ENCODE results near the gene SMCR8.

DNA sequence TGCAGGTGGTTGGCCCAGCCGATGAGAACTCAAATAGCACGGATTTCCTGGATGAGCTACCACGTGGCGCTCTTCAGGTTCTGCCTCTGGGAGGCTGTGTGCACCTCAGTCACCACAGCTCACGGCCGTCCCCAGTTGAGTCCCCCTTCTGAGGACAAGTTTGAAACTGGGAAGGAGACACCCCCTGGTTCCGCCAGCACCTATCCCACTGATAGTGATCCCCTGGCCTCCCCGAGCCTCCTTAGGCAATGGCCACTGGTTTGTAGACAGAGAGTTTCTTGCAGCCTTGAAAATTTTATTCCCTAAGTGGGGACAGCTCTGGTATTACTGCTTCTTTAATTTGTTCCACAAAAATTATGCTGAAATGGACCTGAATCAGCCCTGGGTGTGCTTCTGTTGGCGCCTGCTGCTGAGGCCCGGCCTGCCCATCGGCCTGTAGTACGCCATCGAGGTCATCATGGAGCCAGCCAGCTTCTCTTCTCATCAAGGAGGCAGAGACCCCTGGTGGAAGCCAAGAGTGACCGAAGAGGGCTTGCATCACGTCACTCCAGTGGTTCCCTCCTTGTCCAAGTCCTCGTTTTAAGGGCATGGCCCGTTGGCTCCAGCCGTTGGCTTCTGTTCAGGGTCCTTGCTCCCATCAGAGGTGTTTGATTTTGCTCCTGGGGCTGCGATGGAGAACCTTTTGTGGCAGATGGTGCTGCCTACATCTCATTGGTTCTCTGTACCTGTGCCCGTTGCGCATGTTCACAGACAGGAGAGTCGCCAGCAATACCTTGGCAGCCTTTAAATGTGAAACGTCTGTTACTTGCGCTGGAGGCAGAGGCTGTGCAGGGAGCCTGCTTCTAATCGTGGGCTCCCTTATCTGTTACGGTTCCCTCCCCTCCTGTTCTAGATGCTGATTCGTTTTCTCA lies 9.3 kb downstream of the SMCR8 start:
- TF ChIP-seq, protein P1, sequence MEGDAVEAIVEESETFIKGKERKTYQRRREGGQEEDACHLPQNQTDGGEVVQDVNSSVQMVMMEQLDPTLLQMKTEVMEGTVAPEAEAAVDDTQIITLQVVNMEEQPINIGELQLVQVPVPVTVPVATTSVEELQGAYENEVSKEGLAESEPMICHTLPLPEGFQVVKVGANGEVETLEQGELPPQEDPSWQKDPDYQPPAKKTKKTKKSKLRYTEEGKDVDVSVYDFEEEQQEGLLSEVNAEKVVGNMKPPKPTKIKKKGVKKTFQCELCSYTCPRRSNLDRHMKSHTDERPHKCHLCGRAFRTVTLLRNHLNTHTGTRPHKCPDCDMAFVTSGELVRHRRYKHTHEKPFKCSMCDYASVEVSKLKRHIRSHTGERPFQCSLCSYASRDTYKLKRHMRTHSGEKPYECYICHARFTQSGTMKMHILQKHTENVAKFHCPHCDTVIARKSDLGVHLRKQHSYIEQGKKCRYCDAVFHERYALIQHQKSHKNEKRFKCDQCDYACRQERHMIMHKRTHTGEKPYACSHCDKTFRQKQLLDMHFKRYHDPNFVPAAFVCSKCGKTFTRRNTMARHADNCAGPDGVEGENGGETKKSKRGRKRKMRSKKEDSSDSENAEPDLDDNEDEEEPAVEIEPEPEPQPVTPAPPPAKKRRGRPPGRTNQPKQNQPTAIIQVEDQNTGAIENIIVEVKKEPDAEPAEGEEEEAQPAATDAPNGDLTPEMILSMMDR (conservative IDR thresholded peaks at IDR 0.05; ENCODE audit: low read depth, low read length), result no peak
- TF ChIP-seq MXI1 (IDR thresholded peaks at IDR 0.05; ENCODE audit: borderline replicate concordance, low read depth, low read length), result no peak
- TF ChIP-seq POLR2A (IDR thresholded peaks at IDR 0.05; ENCODE audit: low read depth, low read length), result no peak
- no peak for TF ChIP-seq SMC3 (IDR thresholded peaks at IDR 0.05; ENCODE audit: low read depth, low read length)
- TF ChIP-seq, protein P2, sequence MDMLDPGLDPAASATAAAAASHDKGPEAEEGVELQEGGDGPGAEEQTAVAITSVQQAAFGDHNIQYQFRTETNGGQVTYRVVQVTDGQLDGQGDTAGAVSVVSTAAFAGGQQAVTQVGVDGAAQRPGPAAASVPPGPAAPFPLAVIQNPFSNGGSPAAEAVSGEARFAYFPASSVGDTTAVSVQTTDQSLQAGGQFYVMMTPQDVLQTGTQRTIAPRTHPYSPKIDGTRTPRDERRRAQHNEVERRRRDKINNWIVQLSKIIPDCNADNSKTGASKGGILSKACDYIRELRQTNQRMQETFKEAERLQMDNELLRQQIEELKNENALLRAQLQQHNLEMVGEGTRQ (IDR thresholded peaks at IDR 0.05; ENCODE audit: low read depth, low read length), result no peak
- no peak for TF ChIP-seq MAZ (IDR thresholded peaks at IDR 0.05; ENCODE audit: borderline replicate concordance, low read depth, low read length)
- TF ChIP-seq BHLHE40 (IDR thresholded peaks at IDR 0.05; ENCODE audit: low read depth, low read length), result no peak

Data from IMR-90 (cell line).